RPMI8226 (cell line): ENCODE results near the gene C1QB.
A peak's percentile ranks its signal among the peaks of the same experiment; 100 is the strongest.
"Not testable (repeated sequence)": the region's sequence is repeated elsewhere in the genome, so short reads cannot be mapped to it uniquely, and the experiment has no call there.

Source experiments
- DNase-seq: peaks from one replicate; pipeline ENCODE4 v3.0.0-alpha.2; 2015

Gene C1QB

GRCh38 chr1:22702296-22703085, 49.5 kb downstream of the C1QB start:
- peak; percentile 33 for DNase-seq

GRCh38 chr1:22704440-22705067, 51.5 kb downstream of the C1QB start:
- DNase-seq, result peak; percentile 87

GRCh38 chr1:22705586-22705985, 52.5 kb downstream of the C1QB start:
- DNase-seq, result no peak

GRCh38 chr1:22706100-22706499, 53.1 kb downstream of the C1QB start:
- not testable (repeated sequence) for DNase-seq

- DNase-seq, result peak; percentile 53
Observed at GRCh38 chr1:22708777-22709176, 55.7 kb downstream of the C1QB start.

GRCh38 chr1:22709227-22709626, 56.2 kb downstream of the C1QB start:
- no peak for DNase-seq

DNA sequence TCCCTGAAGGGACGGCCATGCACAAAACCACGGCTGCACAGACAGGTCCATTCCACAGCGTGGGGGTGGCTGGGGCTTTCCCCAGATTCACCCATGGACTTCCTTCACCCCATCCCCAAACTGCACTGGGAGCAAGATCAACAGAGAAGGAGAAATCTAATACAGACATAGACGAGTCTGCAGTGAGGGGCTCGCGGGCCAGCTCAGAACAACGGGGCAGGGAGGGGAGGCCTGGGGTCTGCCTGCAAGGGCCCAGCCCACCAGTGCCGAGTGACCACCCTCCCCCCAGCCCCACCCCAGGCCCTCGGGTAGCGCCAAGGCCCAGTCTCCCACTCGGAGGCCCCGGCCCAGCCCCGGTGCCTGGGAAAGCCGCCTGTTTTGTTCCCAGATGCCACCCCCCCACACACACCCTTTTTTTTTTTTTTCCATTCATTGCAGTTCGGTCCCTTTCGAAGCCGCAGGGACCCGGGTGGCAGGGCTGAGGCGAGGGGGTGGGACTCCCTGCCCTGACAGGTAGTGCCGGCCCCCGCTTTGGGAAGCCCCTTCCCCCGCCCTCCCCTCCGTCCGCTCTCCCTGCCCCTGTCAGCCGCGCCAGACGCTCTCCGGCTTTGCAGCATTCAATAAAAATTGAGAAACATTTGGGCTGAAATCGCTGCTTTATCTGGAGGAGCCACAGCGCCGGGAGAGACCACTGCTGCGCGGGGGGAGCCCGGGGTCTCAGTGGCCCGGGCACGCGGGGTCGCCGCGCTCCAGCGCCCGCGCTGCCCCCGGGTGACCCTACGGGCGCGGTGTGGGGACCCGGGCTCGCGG, 57.1 kb downstream of the C1QB start:
- peak; percentile 76 for DNase-seq

DNA sequence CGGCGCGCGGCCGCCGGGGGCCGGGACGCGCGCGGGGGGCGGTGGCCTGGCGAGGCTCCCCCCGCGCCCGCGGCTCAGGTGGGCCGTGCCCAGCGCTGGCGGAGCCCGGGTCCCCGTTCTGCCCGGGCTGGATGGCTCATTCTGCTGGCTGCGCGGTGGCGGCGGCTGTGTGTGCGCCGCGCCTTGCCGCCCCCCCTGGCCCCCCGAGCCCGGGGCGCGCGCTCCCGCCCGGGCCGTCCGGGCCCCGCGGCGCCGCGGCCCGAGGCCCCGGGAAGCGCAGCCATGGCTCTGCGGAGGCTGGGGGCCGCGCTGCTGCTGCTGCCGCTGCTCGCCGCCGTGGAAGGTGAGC, 57.6 kb downstream of the C1QB start, which contains the start of gene EPHB2:
EPHB2 (plus strand) TSS at position 139 of the 349 bp plus-strand sequence; CDS start at position 283, 144 bp downstream.
- DNase-seq, result peak; percentile 74

DNA sequence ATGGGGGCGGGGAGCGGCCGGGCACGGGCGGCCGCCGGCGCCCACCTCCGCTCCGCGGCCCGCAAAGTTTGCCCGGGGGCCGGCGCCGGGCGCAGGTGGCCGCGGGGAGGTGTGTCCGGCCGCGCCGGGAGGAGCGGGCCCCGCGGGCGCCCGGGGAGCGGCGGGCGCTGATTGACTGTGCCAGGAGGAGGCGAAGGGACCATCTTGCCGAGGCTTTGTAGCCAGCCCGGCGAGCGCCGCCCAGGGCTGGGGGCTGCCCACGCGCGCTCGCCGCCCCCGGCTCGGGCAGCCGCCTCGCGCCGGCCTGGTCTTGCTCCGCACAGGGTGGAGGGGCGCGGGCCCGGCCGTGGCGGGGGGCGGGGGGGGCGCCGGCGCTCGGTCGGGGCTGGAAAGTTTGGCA, 58.0 kb downstream of the C1QB start:
- DNase-seq, result peak; percentile 30
